Urinary bladder (tissue), 4 donors: Measurements from ENCODE around the gene RFX4. TPM values are rescaled to one million over a fixed set of nuclear protein-coding genes. Genes with fewer than 3 reads are reported as not detected.

ENCODE experiments used
- DNase-seq: peaks from one replicate; pipeline ENCODE4 v3.0.0-alpha.2; 2015; ENCODE audit errors: extremely low spot score
- H3K27ac ChIP-seq: one replicate; pipeline ENCODE4 v1.5.1; 2013; ENCODE audit warnings: low read depth, mild to moderate bottlenecking, moderate library complexity
- H3K36me3 ChIP-seq: one replicate; pipeline ENCODE4 v1.6.1; 2013; ENCODE audit warnings: mild to moderate bottlenecking, moderate library complexity; ENCODE audit not compliant: insufficient read depth
- H3K4me1 ChIP-seq: one replicate; pipeline ENCODE4 v1.6.1; 2013; ENCODE audit warnings: mild to moderate bottlenecking, moderate library complexity; ENCODE audit not compliant: insufficient read depth
- H3K4me3 ChIP-seq: one replicate; pipeline ENCODE4 v1.5.1; 2013; ENCODE audit warnings: low read depth, low read length
- WGBS: extraction: QIAGEN DNeasy Blood & Tissue Kit; methylation state at CpG from one replicate; pipeline ENCODE4 v1.1.7; 2013; 5-methylcytosine and 5-hydroxymethylcytosine counted together
- polyA plus RNA-seq: library from polyadenylated mRNA; stranded (reverse); fragments of 200-250 nt; gene quantifications from one replicate; pipeline ENCODE4 v1.2.3, GENCODE V29; 2013
- total RNA-seq: library from RNA; depleted of rRNA; stranded (reverse); fragments of >200 nt; gene quantifications from one replicate; pipeline ENCODE4 v1.2.3, GENCODE V29; 2014
- donor health status: healthy with polysubstance abuse.
- donor health status: healthy.

Gene RFX4
- total and polyA plus RNA-seq, 2 donors = not detected

DNA sequence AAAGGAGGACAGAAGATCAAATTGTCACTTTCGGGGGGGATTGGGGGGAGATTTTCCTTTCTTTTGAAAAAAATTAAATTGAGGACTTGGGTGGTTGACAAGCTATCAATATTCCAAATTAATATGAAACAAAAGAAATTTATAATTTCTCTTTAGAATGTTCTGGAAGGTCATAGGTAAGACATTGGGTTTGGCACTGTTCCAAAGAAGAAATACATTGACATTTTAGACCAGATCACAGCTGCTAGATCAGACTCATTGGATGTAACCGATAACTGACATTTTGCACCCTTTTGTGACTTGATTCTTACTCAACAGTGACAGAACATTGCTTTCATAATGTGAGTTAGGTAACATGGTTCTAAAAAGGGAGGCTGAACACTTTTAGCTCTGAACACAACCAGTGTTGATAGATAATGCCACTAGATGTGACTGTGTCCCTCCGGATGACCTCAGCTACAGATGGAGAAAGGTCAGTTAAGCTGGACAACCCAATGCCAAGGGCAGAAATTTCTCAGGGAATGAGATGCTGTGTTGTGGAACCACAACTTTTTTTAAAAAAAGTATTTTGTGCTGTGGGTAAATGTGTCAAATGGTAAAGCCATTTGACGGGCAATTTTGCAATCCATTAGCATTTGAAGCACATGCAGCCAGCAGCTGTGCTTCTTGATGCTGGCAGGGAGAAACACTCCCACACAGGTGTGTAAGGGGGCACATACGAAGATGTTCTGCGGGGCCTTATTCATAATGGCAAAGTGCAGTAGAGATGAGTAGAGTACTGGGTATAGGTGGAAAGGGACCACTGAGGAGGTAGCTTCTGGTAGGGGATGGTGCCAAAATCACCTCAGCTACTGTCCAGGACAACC, 62.9 kb downstream of the RFX4 start:
- Histone ChIP-seq H3K4me3 (no peak overlapping the region), H3K27ac (no peak overlapping the region), H3K36me3 (no peaks in the 10 kb centered on the region), H3K4me1 (no peaks in the 10 kb centered on the region)
- DNase-seq = no peak
- WGBS = 93% methylated on average over 6 of the region's 6 CpGs

DNA sequence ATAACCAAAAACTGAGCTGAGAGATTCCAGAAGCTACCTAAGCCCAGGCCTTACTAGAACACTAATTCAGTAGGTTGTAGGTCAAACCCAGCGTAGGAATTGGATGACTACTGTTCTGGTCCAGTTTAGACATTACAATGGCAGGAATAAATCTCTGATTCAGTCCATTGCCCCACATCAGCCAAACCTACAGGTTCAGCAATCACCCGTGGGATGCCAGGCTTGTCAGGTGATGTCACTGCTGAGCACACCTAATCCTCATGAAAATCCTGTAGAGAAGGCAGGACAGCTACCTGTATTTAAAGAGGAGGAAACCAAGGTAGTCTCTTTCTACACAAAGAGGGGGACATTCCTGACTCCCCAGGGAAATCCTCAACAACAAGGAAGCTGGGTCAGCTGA, 63.7 kb downstream of the RFX4 start:
- DNase-seq = no peak
- no peaks in the 10 kb centered on the region for H3K36me3 ChIP-seq
- H3K4me1 ChIP-seq = no peaks in the 10 kb centered on the region
- no peak overlapping the region for H3K4me3 ChIP-seq
- WGBS = 79% methylated on average over 2 of the region's 2 CpGs
- H3K27ac ChIP-seq = no peak overlapping the region

DNA sequence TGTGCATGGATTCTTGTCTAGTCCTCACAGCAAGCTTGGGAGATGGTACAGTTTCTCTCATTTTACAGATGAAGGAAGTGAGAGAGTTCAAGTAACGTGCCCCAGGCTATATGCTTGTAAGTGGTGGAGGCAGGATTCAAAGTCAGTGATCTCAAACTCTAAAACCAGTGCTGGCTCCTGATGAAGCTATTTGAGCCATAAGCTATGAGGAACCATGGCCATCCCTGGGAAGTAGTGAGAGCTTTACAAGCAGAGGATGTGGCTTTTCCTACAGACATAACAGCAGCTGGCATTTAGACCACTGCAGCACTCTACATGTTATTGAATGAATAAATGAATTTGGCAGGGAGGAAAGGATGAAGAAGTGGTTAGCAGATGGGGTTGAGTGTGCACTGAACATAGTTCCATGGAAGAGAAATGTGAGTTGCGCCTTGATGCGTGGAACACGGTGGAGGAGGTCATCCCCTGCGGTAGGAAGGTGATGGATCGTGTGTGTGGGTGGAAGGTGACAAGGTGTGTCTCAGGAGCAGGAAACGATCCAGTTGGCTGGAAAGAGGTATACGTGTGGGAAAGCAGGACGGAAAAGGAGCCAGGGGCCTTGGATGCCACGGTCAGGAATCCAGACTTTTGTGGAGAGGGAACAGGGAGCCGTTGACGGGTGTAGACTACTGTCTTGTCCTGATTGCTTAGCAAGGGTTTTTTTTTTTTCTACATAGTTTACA, 65.2 kb downstream of the RFX4 start:
- H3K36me3 ChIP-seq = no peaks in the 10 kb centered on the region
- no peak overlapping the region for H3K4me3 ChIP-seq
- no peak for DNase-seq
- H3K27ac ChIP-seq = no peak overlapping the region
- 79% methylated on average over 12 of the region's 12 CpGs for WGBS
- H3K4me1 ChIP-seq = no peaks in the 10 kb centered on the region

DNA sequence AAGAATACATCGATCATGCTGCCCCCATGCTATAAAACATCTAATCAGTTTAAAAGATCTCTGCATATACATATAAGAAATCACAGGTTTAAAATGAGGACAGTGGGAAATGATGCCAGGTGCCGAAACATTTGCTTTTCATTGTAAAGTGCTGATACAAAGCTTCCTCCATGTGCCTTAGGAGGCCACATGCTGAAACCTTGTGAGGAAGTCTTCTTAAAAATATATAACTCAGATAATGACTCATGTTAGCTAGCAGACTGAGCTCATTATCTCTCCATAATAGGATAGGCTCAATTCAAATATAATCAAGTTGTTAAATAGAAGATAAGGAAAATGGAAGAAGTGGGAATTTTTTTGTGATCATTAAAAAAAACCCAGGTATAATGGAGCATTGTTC, 65.9 kb downstream of the RFX4 start:
- Histone ChIP-seq H3K27ac (no peak overlapping the region), H3K4me1 (no peaks in the 10 kb centered on the region), H3K36me3 (no peaks in the 10 kb centered on the region), H3K4me3 (no peak overlapping the region)
- DNase-seq = no peak
- WGBS = 77% methylated on average over 2 of the region's 2 CpGs

DNA sequence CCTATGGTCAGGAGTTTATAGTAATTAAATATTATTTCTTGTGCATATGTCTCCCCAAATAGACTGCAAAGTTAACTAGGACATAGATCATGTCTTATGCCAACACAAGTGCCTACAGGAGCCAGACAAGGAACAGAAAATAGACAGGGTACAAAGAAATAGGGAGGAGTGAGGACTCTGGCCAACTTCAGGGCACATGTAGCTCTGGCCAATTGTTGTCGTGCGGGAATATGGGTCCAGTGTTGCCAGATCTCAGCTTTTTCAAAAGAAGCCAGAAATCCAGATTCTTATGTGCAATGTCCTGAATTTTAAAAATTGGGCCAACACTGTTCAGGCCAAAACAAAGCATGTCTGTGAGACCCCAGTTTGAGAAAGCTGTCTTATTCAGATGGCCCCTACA, 68.7 kb downstream of the RFX4 start:
- WGBS = 94% methylated on average over 2 of the region's 2 CpGs
- H3K36me3 ChIP-seq = no peaks in the 10 kb centered on the region
- no peak for DNase-seq
- no peak overlapping the region for H3K4me3 ChIP-seq
- no peaks in the 10 kb centered on the region for H3K4me1 ChIP-seq
- H3K27ac ChIP-seq = no peak overlapping the region

DNA sequence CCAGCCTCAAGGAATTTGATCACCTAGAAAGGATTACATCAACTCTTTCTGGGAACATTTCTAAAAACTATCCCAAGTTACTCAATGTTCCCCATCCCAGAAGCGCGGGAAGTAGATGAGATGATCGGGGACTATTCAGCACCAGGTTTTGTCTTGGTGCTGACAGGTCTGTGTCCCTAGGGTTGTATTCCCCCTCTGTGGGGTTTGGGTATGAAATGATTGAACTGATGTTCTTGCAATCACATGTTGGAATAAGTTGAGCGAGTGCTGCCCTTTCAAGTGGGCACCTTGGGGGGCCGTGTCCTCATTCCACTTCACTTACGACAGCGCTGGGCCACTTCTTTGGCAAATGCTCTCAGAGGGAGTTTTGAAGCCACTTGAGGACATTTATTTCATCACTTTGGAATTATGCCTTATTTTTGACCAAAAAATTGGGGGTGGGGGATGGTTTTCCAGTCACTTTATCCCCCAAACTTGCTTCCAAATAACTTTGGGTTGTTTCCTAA, 69.8 kb downstream of the RFX4 start:
- no peaks in the 10 kb centered on the region for H3K36me3 ChIP-seq
- no peak overlapping the region for H3K4me3 ChIP-seq
- no peaks in the 10 kb centered on the region for H3K4me1 ChIP-seq
- no peak overlapping the region for H3K27ac ChIP-seq
- WGBS = 96% methylated on average over 7 of the region's 7 CpGs
- DNase-seq = no peak

DNA sequence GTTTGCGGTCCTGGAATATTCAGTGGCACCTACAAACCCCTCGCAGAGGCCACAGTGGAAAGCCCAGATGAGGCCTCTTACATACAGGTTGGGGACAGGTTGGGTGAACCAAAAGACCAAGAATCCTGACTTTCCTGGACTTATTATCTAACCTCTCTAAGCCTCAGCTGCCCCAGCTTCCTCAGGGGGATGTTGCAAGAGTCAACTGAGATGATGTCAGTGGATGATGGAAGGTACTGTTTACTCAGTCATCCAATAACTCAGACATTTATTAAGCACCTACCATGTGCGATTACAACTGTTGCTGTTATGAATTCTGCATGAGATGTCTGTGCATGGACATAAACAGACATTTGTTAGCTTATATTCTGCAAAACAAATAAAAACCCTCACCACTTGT, 72.8 kb downstream of the RFX4 start:
- no peaks in the 10 kb centered on the region for H3K4me1 ChIP-seq
- no peaks in the 10 kb centered on the region for H3K36me3 ChIP-seq
- DNase-seq = no peak
- no peak overlapping the region for H3K27ac ChIP-seq
- WGBS = 96% methylated on average over 3 of the region's 3 CpGs
- no peak overlapping the region for H3K4me3 ChIP-seq

DNA sequence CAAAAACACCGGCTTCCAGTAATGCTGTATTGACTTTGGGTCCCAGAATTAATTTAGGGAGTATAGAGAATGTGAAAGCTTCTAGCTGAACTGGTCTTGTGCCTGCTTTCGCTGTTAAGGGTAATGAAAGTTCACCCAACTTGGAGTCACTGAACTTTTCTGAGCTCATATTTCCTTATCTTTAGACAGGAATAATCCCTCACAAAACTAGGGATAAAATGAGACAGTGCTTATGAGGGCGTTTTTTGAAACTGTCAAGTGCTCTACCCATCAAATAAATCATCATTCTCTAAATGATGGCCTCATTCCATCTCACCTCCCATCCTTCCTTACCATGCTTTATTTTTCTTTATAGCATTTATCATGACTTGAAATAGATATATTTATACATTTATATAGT, 74.7 kb downstream of the RFX4 start:
- 31% methylated on average over 3 of the region's 3 CpGs for WGBS
- Histone ChIP-seq H3K4me3 (no peak overlapping the region), H3K27ac (no peak overlapping the region), H3K36me3 (no peaks in the 10 kb centered on the region), H3K4me1 (no peaks in the 10 kb centered on the region)
- DNase-seq = no peak

DNA sequence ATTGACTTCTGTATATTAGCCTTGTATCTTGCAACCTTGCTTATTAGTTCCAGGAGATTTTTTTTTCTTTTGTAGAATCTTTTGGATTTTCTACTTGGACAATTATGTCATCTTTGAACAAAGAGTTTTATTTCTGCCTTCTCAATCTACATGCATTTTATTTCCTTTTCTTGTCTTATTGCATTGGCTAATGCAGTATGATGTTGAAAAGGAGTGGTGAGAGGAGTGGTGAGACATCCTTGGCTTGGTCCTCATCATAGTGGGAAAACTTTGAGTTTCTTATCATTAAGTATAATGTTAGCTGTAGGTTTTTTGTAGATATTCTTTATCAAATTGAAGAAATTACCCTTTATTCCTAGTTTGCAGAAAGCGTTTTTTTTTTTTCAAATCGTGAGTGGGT, 80.6 kb downstream of the RFX4 start:
- Histone ChIP-seq H3K27ac (no peak overlapping the region), H3K4me3 (no peak overlapping the region), H3K4me1 (no peaks in the 10 kb centered on the region), H3K36me3 (no peaks in the 10 kb centered on the region)
- WGBS = 80% methylated on average over 2 of the region's 2 CpGs
- no peak for DNase-seq

DNA sequence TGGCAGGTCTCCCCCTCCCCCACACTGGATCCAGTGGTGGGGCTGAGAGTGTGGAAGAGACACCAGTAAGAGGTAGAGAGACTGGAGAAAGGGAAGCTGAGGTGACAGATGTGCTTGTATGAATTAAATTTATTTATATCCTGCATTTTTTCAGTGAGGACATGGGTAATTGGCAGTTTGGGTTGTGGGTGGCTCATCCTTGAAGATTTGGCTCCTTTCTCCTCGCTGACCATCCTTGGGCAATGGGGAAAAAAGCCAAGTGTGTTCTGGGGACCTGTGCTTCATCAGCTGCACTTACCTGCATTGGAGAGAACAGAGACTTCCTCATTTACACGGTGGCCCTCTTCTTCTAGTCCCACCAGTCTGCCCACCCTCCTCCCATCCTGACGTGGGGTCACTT, 86.4 kb downstream of the RFX4 start:
- no peak overlapping the region for H3K4me3 ChIP-seq
- no peak overlapping the region for H3K27ac ChIP-seq
- H3K36me3 ChIP-seq = no peaks in the 10 kb centered on the region
- no peak for DNase-seq
- WGBS = 67% methylated on average over 3 of the region's 3 CpGs
- no peaks in the 10 kb centered on the region for H3K4me1 ChIP-seq

DNA sequence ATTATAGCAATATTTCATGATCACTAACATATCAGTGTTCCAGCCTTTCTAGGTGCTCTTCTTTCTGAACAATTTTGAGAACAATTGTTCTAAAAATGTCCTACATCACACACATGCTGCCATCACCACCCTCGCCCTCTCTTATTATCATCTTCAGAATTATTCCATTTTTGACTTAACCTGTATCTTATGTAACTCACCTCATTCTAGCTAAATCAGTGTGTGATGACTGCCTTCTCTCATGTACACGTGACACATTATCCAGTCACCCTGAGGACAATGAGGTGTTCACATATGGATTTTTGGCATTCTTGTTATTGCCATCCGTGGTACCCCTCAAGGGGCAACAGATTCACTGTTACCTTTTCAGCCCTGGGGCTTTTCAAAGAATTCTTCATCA, 87.3 kb downstream of the RFX4 start:
- no peaks in the 10 kb centered on the region for H3K4me1 ChIP-seq
- H3K27ac ChIP-seq = no peak overlapping the region
- H3K36me3 ChIP-seq = no peaks in the 10 kb centered on the region
- no peak overlapping the region for H3K4me3 ChIP-seq
- no peak for DNase-seq
- 84% methylated on average over 3 of the region's 3 CpGs for WGBS

DNA sequence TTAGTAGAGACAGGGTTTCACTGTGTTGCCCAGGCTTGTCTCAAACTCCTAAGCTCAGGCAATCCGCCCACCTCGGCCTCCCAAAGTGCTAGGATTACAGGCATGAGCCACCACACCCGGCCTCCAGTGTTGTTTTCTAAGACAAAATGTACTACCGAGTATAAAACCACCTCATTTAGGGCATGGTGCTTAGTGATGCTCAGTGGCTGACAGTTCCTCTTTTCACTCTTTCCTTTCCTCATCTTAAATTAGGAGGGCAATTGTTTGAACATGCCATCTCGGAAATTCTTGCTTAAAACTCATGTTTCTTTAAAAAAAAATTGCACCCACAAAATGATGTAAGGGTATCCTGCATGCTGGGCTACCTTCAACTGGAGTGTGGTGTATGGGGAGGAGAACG, 89.0 kb downstream of the RFX4 start:
- Histone ChIP-seq H3K36me3 (no peaks in the 10 kb centered on the region), H3K4me3 (no peak overlapping the region), H3K4me1 (no peaks in the 10 kb centered on the region), H3K27ac (no peak overlapping the region)
- no peak for DNase-seq
- 85% methylated on average over 6 of the region's 6 CpGs for WGBS

DNA sequence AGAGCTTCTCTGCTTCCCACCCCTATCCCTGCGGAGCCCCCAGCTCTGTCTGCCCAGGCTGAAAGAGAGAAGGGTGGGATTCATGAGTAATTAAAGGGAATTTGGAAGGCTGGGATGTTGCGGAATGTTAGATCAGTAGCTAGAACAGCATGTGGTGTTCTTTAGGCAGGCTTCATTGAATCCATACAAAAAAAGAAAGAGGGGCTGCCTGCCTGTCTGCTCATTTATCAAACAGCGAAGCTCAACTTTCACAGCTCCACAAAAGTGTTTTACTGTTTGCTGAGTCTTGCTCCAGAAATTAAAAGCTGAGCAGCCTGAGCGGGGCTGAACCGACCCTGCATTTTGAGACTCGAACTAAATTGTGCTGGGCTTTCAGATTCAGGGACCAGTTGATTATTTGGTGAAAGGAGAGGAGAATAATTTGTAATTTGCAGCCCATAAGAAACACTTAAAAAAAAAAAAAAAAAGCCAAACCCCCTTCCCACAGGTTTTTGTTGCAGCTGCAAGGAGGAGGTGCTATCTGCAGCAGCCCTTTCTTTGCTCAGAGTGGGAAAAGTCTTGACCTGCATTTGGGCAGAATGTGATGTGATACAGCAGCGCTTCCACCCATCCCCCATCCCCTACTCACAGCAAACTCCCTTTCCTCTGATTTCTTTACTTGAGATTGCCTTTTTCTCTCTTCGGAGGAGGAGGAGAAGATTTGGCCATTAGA, 89.7 kb downstream of the RFX4 start:
- Histone ChIP-seq H3K4me3 (no peak overlapping the region), H3K36me3 (no peaks in the 10 kb centered on the region), H3K27ac (no peak overlapping the region), H3K4me1 (no peaks in the 10 kb centered on the region)
- 37% methylated on average over 8 of the region's 8 CpGs for WGBS
- DNase-seq = no peak

DNA sequence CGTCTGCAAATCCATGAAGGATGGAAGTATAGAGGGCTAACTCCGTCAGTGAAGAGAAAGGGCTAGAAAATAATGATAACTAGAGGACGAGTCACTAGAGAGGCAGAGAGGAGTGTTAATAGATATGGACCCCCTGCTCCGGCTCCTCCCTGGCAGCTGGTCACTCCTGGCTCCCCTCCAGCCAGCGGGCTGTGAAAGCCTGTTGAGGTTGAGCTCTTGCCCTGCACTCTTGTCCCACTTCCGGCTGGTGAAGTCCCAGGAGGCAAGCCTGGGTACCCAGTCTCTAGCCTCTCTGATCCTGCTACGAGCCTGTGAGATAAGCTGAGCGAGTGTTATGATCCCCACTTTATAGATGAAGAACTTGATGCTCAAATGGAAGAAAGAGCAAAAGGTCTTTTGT, 90.3 kb downstream of the RFX4 start:
- H3K27ac ChIP-seq = no peak overlapping the region
- no peaks in the 10 kb centered on the region for H3K4me1 ChIP-seq
- H3K36me3 ChIP-seq = no peaks in the 10 kb centered on the region
- DNase-seq = no peak
- H3K4me3 ChIP-seq = no peak overlapping the region
- WGBS = 40% methylated on average over 8 of the region's 8 CpGs
